DOHH2 (cell line): ENCODE results near the gene LSS.

Source experiments
- CTCF ChIP-seq: fragments of 200-600 bp; sonication (generic); IDR thresholded peaks from one replicate; pipeline ENCODE4 v1.5.1; 2014; ENCODE audit warnings: antibody characterized with exemption, mild to moderate bottlenecking, low read depth, low read length; ENCODE audit not compliant: poor library complexity, severe bottlenecking
- EZH2phosphoT487 ChIP-seq: fragments of 200-600 bp; sonication (generic); IDR thresholded peaks from 2 replicates; pipeline ENCODE4 v1.6.1; 2017; ENCODE audit warnings: borderline replicate concordance, mild to moderate bottlenecking, antibody characterized with exemption, low read length, moderate library complexity, mixed read lengths

GRCh38 chr21:46171585-46171984 lies 57.0 kb downstream of the LSS start:
- no peak for TF ChIP-seq CTCF
- no peak for TF ChIP-seq EZH2phosphoT487
